ENCODE data around the gene URB1. TPM values are rescaled to one million over a fixed set of nuclear protein-coding genes. Genes with fewer than 3 reads are reported as not detected.
A peak's percentile ranks its signal among the peaks of the same experiment; 100 is the strongest.

The URB1 gene
- total and polyA plus RNA-seq, 12 donors, result 5.2 to 31.6 (median 16.1) TPM

- WGBS, 4 donors, result 69 to 74% (median 72%) methylated on average over 10 of the region's 10 CpGs
- intact Hi-C loops (cut with DNase I), result loop anchor here in 1 of 2 donors (10.0 kb wide), 1 partner anchor 97 kb away; no protein-coding TSS in a partner anchor
- H3K4me3 ChIP-seq, result no peak overlapping the region
- no peaks in the 10 kb centered on the region for H3K9me3 ChIP-seq (replicated peaks in 1 of 3)
- TF ChIP-seq POLR2A (IDR thresholded peaks at IDR 0.05), result no peak
- no peak for TF ChIP-seq CTCF (IDR thresholded peaks at IDR 0.05)
- peaks cover 6 to 11% of the 10 kb centered on the region in 2 donors for H3K4me1 ChIP-seq (replicated peaks in 1 of 2)
- no peaks in the 10 kb centered on the region for H3K27me3 ChIP-seq
- DNase-seq, result peak in 1 of 7 donors; percentile 39
- peaks cover 0 to 35% of the 10 kb centered on the region in 2 donors for H3K36me3 ChIP-seq (replicated peaks in 1 of 2)
- H3K27ac ChIP-seq, result peak overlapping the region in 1 of 5 donors; percentile 72
Measured at GRCh38 chr21:32382108-32382644, 10.6 kb downstream of the URB1 start.

DNA sequence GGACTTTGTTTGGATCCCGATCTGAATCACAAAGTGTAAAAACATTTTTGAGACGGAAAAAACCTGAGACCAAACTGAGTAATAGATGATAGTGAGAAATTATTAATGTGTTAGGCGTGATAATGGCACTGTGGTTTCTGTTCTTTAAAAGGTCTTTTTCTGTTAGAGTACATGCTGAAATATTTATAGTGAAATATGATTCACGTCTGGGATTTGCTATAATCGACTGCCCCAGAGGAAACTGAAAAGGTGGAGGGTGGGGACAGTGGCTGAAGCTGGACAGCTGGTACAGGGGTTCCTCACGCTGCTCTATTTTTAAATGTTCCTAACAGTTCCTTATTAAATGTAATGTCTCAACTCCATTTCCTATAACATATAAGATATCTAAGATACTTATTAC lies 11.2 kb downstream of the URB1 start:
- WGBS, 4 donors, result 70 to 81% (median 79%) methylated on average over 6 of the region's 6 CpGs
- no peak for DNase-seq
- Histone ChIP-seq H3K36me3 (replicated peaks in 1 of 2) (peaks cover 0 to 35% of the 10 kb centered on the region in 2 donors), H3K27ac (peak overlapping the region in 1 of 5 donors; percentile 53), H3K4me1 (replicated peaks in 1 of 2) (peaks cover 12 to 13% of the 10 kb centered on the region in 2 donors), H3K27me3 (no peaks in the 10 kb centered on the region), H3K9me3 (replicated peaks in 1 of 3) (no peaks in the 10 kb centered on the region), H3K4me3 (no peak overlapping the region)
- intact Hi-C loops (cut with DNase I), result loop anchor here in 1 of 2 donors (10.0 kb wide), 1 partner anchor 97 kb away; no protein-coding TSS in a partner anchor
- TF ChIP-seq POLR2A (IDR thresholded peaks at IDR 0.05), result no peak
- TF ChIP-seq CTCF (IDR thresholded peaks at IDR 0.05), result no peak

DNA sequence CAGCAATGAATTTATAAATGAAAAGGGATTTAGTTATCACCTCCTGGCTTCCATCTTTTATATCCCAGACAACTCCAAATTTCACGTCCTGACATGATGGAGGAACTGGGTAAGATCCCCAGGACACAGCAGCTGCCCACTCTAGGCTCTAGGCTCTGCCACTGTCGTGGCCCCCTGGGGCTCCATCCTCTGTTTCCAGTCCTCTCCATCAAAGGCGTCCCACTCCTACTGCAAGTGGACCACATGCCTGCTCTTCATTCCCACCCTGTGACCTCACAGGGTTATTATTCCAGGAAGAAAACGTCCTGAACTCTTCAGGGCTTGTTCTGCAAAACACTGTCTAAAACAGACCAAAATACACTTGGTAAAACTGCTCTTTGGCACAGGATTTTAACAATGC lies 11.9 kb downstream of the URB1 start:
- H3K9me3 ChIP-seq (replicated peaks in 1 of 3), result no peaks in the 10 kb centered on the region

GRCh38 chr21:32378956-32379355 lies 13.9 kb downstream of the URB1 start:
- TF ChIP-seq CTCF (IDR thresholded peaks at IDR 0.05) (no peak), POLR2A (IDR thresholded peaks at IDR 0.05) (no peak)
- H3K27me3 ChIP-seq, result no peaks in the 10 kb centered on the region
- peaks cover 0 to 29% of the 10 kb centered on the region in 2 donors for H3K36me3 ChIP-seq (replicated peaks in 1 of 2)
- DNase-seq, result peak in 1 of 7 donors; percentile 52
- no peak overlapping the region for H3K4me3 ChIP-seq
- no peaks in the 10 kb centered on the region for H3K9me3 ChIP-seq (replicated peaks in 1 of 3)
- peaks cover 10 to 13% of the 10 kb centered on the region in 2 donors for H3K4me1 ChIP-seq (replicated peaks in 1 of 2)
- WGBS, 4 donors, result 71 to 89% (median 85%) methylated on average over 5 of the region's 5 CpGs
- intact Hi-C loops (cut with DNase I), result no loop called here
- no peak overlapping the region for H3K27ac ChIP-seq

More for the DNA sequence above, 11.9 kb downstream of the URB1 start:
- 73 to 76% (median 74%) methylated on average over 2 to 4 of the region's 4 CpGs for WGBS, 4 donors
- intact Hi-C loops (cut with DNase I), result loop anchor here in 1 of 2 donors (10.0 kb wide), 1 partner anchor 96 kb away; no protein-coding TSS in a partner anchor
- Histone ChIP-seq H3K4me1 (replicated peaks in 1 of 2) (peaks cover 13 to 14% of the 10 kb centered on the region in 2 donors), H3K27ac (peak overlapping the region in 1 of 5 donors; percentile 62), H3K27me3 (no peaks in the 10 kb centered on the region), H3K36me3 (replicated peaks in 1 of 2) (peaks cover 0 to 35% of the 10 kb centered on the region in 2 donors), H3K4me3 (no peak overlapping the region)
- no peak for TF ChIP-seq CTCF (IDR thresholded peaks at IDR 0.05)
- no peak for TF ChIP-seq POLR2A (IDR thresholded peaks at IDR 0.05)
- DNase-seq, result peak in 1 of 7 donors; percentile 29
